Cardiac muscle cell (in vitro differentiated cells and primary cell): Measurements from ENCODE around the gene BRAT1. TPM values are rescaled to one million over a fixed set of nuclear protein-coding genes. Genes with fewer than 3 reads are reported as not detected.
"Not testable (repeated sequence)": the region's sequence is repeated elsewhere in the genome, so short reads cannot be mapped to it uniquely, and the experiment has no call there.

Experiments used
- DNase-seq, 2 donors: peaks; one replicate each; pipeline versions ENCODE4 v3.0.0 to v3.0.0-alpha.2; 2010 to 2017; ENCODE audit warnings: low read depth in 1 of 2, low spot score in 1 of 2
- H3K27ac ChIP-seq: fragments of 200-600 bp; sonication (generic); 2 replicates; pipeline ENCODE4 v1.5.1; 2016
- H3K27me3 ChIP-seq: fragments of 200-600 bp; sonication (generic); 2 replicates; pipeline ENCODE4 v1.6.0; 2016; ENCODE audit warnings: control low read depth
- H3K36me3 ChIP-seq: fragments of 200-600 bp; sonication (generic); 2 replicates; pipeline ENCODE4 v1.5.1; 2016; ENCODE audit warnings: control low read depth
- H3K4me1 ChIP-seq: fragments of 200-600 bp; sonication (generic); 2 replicates; pipeline ENCODE4 v1.8.1; 2017; ENCODE audit warnings: low read depth, mild to moderate bottlenecking, mixed run types
- H3K4me3 ChIP-seq: fragments of 200-600 bp; sonication (generic); 2 replicates; pipeline ENCODE4 v1.5.1; 2016; ENCODE audit warnings: mild to moderate bottlenecking
- H3K9me3 ChIP-seq: fragments of 200-600 bp; sonication (generic); 2 replicates; pipeline ENCODE4 v1.5.1; 2017; ENCODE audit warnings: low read depth, mild to moderate bottlenecking, control low read depth
- CTCF ChIP-seq: IDR thresholded peaks from 2 replicates; pipeline ENCODE4 v1.5.1; 2012; ENCODE audit warnings: low read depth, mild to moderate bottlenecking, low read length
- polyA plus RNA-seq: library from polyadenylated mRNA; unstranded; fragments of >200 nt; fragmentation: Nextera tagmentation; extraction: Ambion mirVana; gene quantifications from 2 replicates; pipeline ENCODE4 v1.2.1, GENCODE V29; 2016
- total RNA-seq: library from RNA; depleted of rRNA; stranded (reverse); fragments of >200 nt; gene quantifications from 2 replicates; pipeline ENCODE4 v1.2.3, GENCODE V29; 2016

The BRAT1 gene
- total and polyA plus RNA-seq, 2 experiments from 2014 or later, result 80.5 to 109 TPM

GRCh38 chr7:2568521-2569223 lies 13.3 kb upstream of the BRAT1 start:
- DNase-seq, result no peak
- H3K27ac ChIP-seq, result no peak overlapping the region
- no peaks in the 10 kb centered on the region for H3K9me3 ChIP-seq
- H3K4me1 ChIP-seq, result peaks cover 15% of the 10 kb centered on the region
- no peak overlapping the region for H3K4me3 ChIP-seq
- no peaks in the 10 kb centered on the region for H3K27me3 ChIP-seq
- no peak for TF ChIP-seq CTCF
- no peaks in the 10 kb centered on the region for H3K36me3 ChIP-seq

GRCh38 chr7:2567679-2568278 lies 12.5 kb upstream of the BRAT1 start:
- Histone ChIP-seq H3K27me3 (no peaks in the 10 kb centered on the region), H3K36me3 (no peaks in the 10 kb centered on the region), H3K9me3 (no peaks in the 10 kb centered on the region), H3K4me3 (no peak overlapping the region), H3K27ac (peak overlapping the region; percentile 77), H3K4me1 (peaks cover 15% of the 10 kb centered on the region)
- peak; percentile 55 to 57 for DNase-seq
- peak; percentile 58 for TF ChIP-seq CTCF

- H3K9me3 ChIP-seq, result no peaks in the 10 kb centered on the region
- no peak overlapping the region for H3K4me3 ChIP-seq
- no peak for TF ChIP-seq CTCF
- peak overlapping the region; percentile 77 for H3K27ac ChIP-seq
- no peaks in the 10 kb centered on the region for H3K36me3 ChIP-seq
- peaks cover 15% of the 10 kb centered on the region for H3K4me1 ChIP-seq
- peak in 1 of 2 donors; percentile 34 for DNase-seq
- no peaks in the 10 kb centered on the region for H3K27me3 ChIP-seq
Measured at GRCh38 chr7:2566890-2567678, 11.8 kb upstream of the BRAT1 start.

DNA sequence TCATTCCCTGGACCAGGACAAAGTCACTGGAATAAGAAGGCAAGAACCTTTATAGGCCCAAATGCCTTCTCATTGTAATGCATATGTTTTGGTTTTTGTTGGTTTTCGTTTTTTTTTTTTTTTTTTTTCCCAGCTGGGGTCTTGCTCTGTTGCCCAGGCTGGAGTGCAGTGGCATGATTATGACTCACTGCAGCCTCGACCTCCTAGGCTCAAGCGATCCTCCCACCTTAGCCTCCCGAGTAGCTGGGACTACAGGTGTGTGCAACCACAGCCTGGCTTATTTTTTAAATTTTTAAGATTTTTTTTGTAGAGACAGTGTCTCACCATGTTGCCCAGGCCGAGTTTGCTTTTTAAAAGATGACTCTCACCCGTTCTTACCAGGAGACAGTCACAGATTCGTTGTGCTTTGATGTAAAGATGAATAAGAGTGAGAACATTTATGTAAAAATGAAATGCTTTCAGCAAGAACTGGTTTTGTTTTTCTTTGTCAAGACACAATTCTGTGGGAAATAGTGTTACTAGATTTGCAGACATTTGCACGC lies 11.1 kb upstream of the BRAT1 start:
- no peaks in the 10 kb centered on the region for H3K36me3 ChIP-seq
- no peaks in the 10 kb centered on the region for H3K9me3 ChIP-seq
- no peak overlapping the region for H3K4me3 ChIP-seq
- no peak for DNase-seq
- no peaks in the 10 kb centered on the region for H3K27me3 ChIP-seq
- peaks cover 15% of the 10 kb centered on the region for H3K4me1 ChIP-seq
- peak overlapping the region; percentile 77 for H3K27ac ChIP-seq
- TF ChIP-seq CTCF, result no peak

DNA sequence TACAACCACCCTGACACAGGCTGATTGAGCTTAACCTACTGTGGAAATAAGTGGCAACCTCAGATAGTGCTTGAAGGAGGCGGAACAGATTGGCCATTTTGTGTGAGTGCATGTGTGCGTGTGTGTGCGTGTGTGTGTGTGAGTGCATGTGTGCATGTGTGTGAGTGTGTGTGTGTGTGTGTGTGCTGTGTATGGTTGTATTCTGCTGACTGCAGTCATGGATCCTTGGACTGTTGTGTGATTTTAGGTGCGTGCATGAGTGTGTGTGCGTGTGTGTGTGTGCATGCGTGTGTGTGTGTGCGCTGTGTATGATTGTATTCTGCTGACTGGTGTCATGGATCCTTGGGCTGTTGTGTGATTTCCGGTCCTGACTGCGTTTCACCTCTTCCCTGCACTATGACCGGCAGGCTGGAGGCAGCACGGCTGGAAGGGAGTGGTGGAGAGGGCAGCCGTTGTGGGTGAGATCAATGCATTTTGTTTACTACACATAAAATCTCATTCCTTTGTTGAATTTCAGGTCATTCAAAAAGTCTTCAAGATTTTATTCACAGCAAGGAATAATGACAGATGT lies 9.7 kb upstream of the BRAT1 start:
- H3K36me3 ChIP-seq, result no peaks in the 10 kb centered on the region
- H3K4me1 ChIP-seq, result peaks cover 11% of the 10 kb centered on the region
- H3K9me3 ChIP-seq, result no peaks in the 10 kb centered on the region
- H3K27ac ChIP-seq, result no peak overlapping the region
- no peaks in the 10 kb centered on the region for H3K27me3 ChIP-seq
- no peak for DNase-seq
- H3K4me3 ChIP-seq, result no peak overlapping the region
- TF ChIP-seq CTCF, result no peak

- not testable (repeated sequence) for H3K4me3 ChIP-seq, H3K36me3 ChIP-seq, DNase-seq, H3K27ac ChIP-seq, H3K9me3 ChIP-seq, H3K27me3 ChIP-seq
- peaks cover 13% of the 10 kb centered on the region for H3K4me1 ChIP-seq
Measured at GRCh38 chr7:2563955-2564354, 8.6 kb upstream of the BRAT1 start.
